ENCODE results near the gene FAM234A. TPM values are rescaled to one million over a fixed set of nuclear protein-coding genes. Genes with fewer than 3 reads are reported as not detected.
A peak's percentile ranks its signal among the peaks of the same experiment; 100 is the strongest.

Gene FAM234A
- total RNA-seq, 1 donor from 2014 or later, result 129 TPM

DNA sequence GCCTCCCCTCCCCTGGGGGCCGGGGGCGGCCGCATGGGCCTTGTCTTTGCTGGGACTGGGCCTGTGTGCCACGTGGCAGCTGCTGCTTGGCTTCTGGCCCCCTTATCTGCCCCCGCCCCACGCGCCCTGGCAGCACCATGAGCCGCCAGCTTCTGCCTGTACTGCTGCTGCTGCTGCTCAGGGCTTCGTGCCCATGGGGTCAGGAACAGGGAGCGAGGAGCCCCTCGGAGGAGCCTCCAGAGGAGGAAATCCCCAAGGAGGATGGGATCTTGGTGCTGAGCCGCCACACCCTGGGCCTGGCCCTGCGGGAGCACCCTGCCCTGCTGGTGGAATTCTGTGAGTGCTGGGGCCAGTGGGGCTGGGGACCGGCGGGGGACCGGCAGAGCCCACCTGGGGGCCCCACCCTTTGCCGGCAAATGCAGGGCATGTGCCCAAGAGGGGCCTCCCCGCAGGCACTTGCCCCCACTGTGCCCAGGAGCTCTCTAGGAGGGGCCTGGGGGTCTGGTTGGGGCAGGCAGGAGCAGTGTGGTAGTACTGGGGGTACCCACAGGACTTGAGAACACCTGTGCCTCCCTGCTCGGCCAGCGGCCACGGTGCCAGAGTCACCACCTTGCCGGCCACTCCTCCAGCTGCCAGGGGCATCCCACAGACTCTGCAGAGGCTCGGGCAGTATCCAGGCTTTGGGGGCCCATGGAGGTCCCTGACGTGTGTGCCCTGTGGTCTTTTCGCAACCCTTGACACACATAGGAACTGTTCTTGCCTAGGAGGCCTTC lies 48.6 kb downstream of the FAM234A start, which contains the start of gene PDIA2:
Gene PDIA2 (plus strand): TSS at position 132 of the 773 bp plus-strand sequence. CDS start 6 bp downstream, at position 138.
- H3K4me3 Mint-ChIP-seq (ENCODE audit: low read depth), result no peak within 1 kb of the TSS
- no peaks in the 10 kb centered on the region for H3K4me1 Mint-ChIP-seq (ENCODE audit: low read depth)
- H3K9me3 Mint-ChIP-seq (ENCODE audit: low read depth), result no peaks in the 10 kb centered on the region
- peaks cover 15% of the 10 kb centered on the region for H3K36me3 Mint-ChIP-seq (ENCODE audit: insufficient read depth)
- no peak within 1 kb of the TSS for H3K27ac Mint-ChIP-seq
- no peak for DNase-seq (ENCODE audit: low spot score, unreplicated experiment)
- TF ChIP-seq, protein P1, sequence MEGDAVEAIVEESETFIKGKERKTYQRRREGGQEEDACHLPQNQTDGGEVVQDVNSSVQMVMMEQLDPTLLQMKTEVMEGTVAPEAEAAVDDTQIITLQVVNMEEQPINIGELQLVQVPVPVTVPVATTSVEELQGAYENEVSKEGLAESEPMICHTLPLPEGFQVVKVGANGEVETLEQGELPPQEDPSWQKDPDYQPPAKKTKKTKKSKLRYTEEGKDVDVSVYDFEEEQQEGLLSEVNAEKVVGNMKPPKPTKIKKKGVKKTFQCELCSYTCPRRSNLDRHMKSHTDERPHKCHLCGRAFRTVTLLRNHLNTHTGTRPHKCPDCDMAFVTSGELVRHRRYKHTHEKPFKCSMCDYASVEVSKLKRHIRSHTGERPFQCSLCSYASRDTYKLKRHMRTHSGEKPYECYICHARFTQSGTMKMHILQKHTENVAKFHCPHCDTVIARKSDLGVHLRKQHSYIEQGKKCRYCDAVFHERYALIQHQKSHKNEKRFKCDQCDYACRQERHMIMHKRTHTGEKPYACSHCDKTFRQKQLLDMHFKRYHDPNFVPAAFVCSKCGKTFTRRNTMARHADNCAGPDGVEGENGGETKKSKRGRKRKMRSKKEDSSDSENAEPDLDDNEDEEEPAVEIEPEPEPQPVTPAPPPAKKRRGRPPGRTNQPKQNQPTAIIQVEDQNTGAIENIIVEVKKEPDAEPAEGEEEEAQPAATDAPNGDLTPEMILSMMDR (IDR thresholded peaks at IDR 0.05; ENCODE audit: unreplicated experiment), result no peak
- H3K27me3 Mint-ChIP-seq, result peaks cover 12% of the 10 kb centered on the region

DNA sequence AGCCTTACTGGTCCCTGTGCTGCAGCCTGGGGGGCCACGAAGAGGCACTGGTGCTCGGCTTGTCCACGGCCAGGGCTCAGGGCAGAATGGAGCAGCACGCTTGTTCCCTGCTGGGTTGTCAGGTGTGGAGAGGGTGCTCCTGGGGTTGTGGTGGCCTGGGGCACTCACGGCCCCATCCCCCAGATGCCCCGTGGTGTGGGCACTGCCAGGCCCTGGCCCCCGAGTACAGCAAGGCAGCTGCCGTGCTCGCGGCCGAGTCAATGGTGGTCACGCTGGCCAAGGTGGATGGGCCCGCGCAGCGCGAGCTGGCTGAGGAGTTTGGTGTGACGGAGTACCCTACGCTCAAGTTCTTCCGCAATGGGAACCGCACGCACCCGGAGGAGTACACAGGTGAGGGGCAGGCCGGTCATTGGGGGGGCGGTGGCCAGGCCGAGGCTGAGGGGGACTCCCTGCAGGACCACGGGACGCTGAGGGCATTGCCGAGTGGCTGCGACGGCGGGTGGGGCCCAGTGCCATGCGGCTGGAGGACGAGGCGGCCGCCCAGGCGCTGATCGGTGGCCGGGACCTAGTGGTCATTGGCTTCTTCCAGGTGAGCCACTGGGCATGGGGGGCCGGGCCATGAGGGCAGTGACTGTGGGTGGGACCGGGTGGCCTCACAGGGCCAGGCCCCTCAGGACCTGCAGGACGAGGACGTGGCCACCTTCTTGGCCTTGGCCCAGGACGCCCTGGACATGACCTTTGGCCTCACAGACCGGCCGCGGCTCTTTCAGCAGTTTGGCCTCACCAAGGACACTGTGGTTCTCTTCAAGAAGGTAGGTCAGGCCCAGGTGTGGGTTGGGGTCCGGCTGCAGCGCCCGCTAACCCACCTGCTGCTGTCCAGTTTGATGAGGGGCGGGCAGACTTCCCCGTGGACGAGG lies 49.8 kb downstream of the FAM234A start:
- no peaks in the 10 kb centered on the region for H3K9me3 Mint-ChIP-seq (ENCODE audit: low read depth)
- TF ChIP-seq, protein P1 (IDR thresholded peaks at IDR 0.05; ENCODE audit: unreplicated experiment), result no peak
- H3K4me3 Mint-ChIP-seq (ENCODE audit: low read depth), result no peak overlapping the region
- H3K36me3 Mint-ChIP-seq (ENCODE audit: insufficient read depth), result peaks cover 15% of the 10 kb centered on the region
- DNase-seq (ENCODE audit: low spot score, unreplicated experiment), result no peak
- H3K4me1 Mint-ChIP-seq (ENCODE audit: low read depth), result no peaks in the 10 kb centered on the region
- H3K27me3 Mint-ChIP-seq, result peaks cover 3% of the 10 kb centered on the region
- peak overlapping the region; percentile 69 for H3K27ac Mint-ChIP-seq

- H3K9me3 Mint-ChIP-seq (ENCODE audit: low read depth), result no peaks in the 10 kb centered on the region
Measured at GRCh38 chr16:285146-286055, 50.8 kb downstream of the FAM234A start.

DNA sequence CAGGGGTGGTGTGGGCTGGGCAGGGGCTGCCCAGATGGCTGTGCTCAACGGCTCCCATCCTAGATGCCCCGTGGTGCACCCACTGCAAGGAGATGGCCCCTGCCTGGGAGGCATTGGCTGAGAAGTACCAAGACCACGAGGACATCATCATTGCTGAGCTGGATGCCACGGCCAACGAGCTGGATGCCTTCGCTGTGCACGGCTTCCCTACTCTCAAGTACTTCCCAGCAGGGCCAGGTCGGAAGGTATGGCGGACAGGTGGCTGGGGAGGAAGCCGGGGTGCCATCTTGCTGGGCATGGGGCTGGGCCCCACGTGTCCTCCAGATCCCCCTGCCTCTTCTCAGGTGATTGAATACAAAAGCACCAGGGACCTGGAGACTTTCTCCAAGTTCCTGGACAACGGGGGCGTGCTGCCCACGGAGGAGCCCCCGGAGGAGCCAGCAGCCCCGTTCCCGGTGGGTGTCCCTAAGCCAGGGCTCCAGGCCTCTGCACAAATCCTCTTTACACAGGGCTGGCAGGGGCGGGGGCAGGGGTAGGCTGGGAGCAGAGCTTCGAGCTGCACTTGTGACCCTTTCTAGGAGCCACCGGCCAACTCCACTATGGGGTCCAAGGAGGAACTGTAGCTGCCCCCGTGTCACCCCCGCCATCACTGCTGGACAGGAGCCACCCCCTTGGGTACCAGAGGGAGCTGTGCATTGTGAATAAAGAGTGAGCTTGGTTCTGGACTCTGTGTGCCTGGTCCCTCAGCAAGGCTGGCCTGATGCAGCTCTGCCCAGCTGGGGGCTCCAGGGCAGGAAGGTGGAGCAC lies 52.1 kb downstream of the FAM234A start:
- H3K4me3 Mint-ChIP-seq (ENCODE audit: low read depth), result no peak overlapping the region
- peaks cover 3% of the 10 kb centered on the region for H3K27me3 Mint-ChIP-seq
- TF ChIP-seq, protein P1 (IDR thresholded peaks at IDR 0.05; ENCODE audit: unreplicated experiment), result no peak
- no peaks in the 10 kb centered on the region for H3K4me1 Mint-ChIP-seq (ENCODE audit: low read depth)
- no peak for DNase-seq (ENCODE audit: low spot score, unreplicated experiment)
- peaks cover 16% of the 10 kb centered on the region for H3K36me3 Mint-ChIP-seq (ENCODE audit: insufficient read depth)
- no peak overlapping the region for H3K27ac Mint-ChIP-seq
- H3K9me3 Mint-ChIP-seq (ENCODE audit: low read depth), result no peaks in the 10 kb centered on the region

More at GRCh38 chr16:285146-286055, 50.8 kb downstream of the FAM234A start:
- Mint-ChIP-seq H3K4me3 (ENCODE audit: low read depth) (no peak overlapping the region), H3K36me3 (ENCODE audit: insufficient read depth) (peaks cover 15% of the 10 kb centered on the region), H3K4me1 (ENCODE audit: low read depth) (no peaks in the 10 kb centered on the region), H3K27ac (no peak overlapping the region), H3K27me3 (peaks cover 3% of the 10 kb centered on the region)
- TF ChIP-seq, protein P1 (IDR thresholded peaks at IDR 0.05; ENCODE audit: unreplicated experiment), result no peak
- DNase-seq (ENCODE audit: low spot score, unreplicated experiment), result no peak

Measured in progenitor cell of endocrine pancreas (in vitro differentiated cells).